Stimulated activated CD4-positive, alpha-beta T cell treated with anti-CD3 and anti-CD28 coated beads, Interleukin-12 subunit alpha, Interleukin-12 subunit beta, amount 100 ng/mL, for 4 hours (primary cell): ENCODE data around the gene CLNK.
A peak's percentile ranks its signal among the peaks of the same experiment; 100 is the strongest.
"Not testable (repeated sequence)": the region's sequence is repeated elsewhere in the genome, so short reads cannot be mapped to it uniquely, and the experiment has no call there.

Experiments used
- DNase-seq: peaks from one replicate; pipeline ENCODE4 v3.0.0-alpha.2; 2020

Gene CLNK

GRCh38 chr4:10574553-10574952 lies 110.0 kb downstream of the CLNK start:
- not testable (repeated sequence) for DNase-seq

- DNase-seq: no peak
Measured at GRCh38 chr4:10571909-10572308, 112.7 kb downstream of the CLNK start.

- DNase-seq: no peak
Measured at GRCh38 chr4:10569491-10569890, 115.1 kb downstream of the CLNK start.

DNA sequence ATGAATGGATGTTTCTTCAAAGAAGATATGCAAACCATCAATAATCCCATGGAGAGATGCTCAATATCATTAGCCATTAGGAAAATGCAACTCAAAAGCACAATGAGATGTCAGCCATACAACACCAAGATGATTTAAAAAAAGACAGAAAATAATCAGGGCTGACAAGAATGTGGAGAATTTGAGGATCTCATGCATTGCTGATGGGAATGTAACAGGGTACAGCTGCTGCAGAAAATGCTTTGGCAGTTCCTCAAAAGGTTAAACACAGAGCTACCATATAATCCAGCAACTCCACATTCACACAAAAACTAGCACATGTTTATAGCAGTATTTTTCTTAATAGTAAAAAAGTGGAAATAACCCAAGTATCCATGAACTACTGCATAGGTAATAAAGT lies 116.8 kb downstream of the CLNK start:
- no peak for DNase-seq

- DNase-seq: no peak
Measured at GRCh38 chr4:10565166-10565780, 119.3 kb downstream of the CLNK start.

- peak; percentile 30 for DNase-seq
Measured at GRCh38 chr4:10554694-10555093, 129.9 kb downstream of the CLNK start.

DNA sequence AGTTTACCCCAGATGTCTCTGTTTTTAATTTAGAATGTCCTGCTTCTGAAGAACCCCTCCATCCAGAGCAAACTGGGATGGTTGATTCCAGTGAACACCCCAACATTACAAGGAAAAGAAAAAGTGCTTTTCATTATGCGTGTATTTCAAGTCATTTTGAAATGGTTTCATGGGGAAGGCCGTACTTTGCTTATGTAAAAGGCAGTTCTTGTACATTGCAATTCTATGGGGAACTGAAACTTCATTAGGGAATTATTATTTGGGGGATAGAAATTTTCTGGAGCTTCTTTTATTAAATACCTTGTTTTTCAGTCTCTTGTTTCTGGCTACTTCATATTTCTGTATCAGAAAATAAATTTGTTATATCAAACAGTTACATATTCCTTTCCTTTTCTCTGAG lies 130.4 kb downstream of the CLNK start:
- no peak for DNase-seq

- no peak for DNase-seq
Measured at GRCh38 chr4:10552591-10553280, 131.8 kb downstream of the CLNK start.

DNA sequence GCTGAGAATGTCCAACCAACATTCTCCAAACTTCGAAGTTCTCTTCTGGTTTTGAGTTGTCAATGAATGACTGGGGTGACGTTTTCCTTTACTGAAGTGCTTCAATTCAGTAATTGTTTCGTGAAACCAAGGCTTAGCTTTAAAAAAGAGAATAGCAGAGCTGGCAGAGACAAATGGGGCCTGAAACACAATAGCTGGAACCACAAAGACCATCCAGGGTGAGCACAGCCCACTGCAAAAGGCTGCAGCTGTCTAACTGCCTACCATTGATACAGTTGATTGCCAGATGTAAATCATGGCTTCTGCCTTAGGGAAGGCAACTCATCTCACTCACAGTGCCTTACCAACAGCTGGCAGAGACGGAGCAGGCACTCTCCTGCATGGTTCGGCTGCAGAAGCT lies 148.7 kb downstream of the CLNK start:
- no peak for DNase-seq

- DNase-seq: no peak
Measured at GRCh38 chr4:10534820-10535219, 149.7 kb downstream of the CLNK start.

- DNase-seq: no peak
Measured at GRCh38 chr4:10532155-10532554, 152.4 kb downstream of the CLNK start.

DNA sequence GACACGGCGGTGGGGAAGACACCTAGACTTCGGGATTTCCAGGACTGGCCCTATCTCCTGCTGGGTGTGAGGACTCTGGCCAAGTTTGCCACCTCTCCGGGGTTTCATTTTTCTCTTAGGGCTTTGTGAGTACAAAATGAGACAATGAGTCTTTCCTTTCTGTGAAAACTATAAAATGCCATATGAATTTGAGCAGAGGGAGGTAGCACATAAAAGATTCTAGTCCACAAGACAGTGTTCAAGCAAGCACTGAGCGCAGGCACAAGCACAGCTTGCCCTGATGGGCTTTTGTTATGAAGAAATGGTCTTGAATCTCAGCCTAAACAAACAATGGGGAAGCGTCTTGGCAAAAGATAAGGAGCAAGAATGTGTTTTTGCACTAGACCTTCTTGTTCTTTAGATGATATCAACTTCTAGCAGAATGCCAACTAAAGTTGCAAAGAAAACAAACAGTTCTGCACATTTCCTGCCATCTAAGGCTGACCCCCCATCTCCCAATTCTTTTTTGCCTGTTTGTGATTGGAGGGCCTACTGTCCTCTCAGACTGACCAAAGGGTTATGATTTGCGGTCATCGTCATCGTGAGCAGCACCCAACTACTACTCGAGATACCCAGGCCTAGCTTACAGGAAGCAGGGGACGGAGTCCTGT lies 154.3 kb downstream of the CLNK start:
- no peak for DNase-seq

DNA sequence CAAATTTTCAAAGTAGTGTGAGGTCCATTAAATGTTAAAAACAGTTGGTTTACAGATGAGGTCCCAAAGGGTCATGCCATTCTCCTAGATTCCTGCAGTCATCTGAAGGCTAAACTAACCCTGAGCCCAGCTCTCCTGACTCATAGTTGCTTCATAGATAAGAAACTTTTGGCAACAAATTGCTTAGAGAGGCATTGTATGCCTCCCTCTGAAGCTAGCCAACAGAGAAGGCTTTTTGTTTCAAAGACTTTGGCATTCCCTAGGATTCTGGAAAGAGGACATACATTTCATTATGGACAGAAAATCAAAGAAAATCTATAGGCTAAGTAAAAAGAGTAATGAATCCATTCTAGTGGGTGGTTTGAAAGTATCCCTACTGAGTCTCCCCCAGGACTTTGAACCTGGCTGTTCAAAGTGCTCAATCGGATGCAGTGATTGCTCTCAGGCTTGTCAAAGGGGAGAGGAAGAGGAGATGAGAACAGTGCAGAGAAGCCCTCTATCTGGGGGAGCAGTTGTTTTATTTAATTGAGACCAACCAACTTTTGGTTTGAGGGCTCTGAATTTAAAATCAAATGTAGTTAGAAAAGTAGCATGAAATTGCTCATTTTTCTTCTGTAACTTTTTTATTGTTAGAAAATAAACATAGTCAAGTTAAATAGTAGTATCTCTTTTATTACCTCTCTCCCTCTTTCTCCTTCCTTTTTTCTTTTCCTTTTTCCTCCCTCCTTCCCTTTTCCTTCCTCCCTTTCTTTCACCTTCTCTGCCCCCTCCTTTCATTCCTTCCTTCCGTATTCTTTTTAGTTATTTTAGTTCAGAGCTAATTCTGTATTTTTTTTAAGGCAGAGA lies 155.1 kb downstream of the CLNK start:
- no peak for DNase-seq

DNA sequence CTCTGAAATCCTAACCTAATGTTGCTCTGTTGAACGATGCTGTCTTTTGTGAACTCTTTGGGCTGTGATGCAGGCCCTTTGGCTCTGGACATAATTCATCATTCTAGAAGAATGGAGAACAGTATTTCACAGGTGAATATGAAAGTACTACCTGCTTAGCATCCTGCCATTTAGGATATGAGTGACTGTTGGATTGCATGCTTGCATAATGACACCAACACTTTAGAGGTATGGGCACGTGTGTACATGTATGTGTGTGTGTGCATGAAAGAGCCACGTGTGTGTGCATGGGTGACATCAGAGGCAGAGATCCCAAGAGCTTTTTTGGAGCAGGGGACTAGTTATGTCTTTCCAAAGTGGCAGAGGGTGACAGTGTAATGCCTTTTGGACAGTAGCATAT lies 157.1 kb downstream of the CLNK start:
- no peak for DNase-seq

- DNase-seq: no peak
Measured at GRCh38 chr4:10526429-10527222, 157.9 kb downstream of the CLNK start.

- no peak for DNase-seq
Measured at GRCh38 chr4:10524196-10524833, 160.3 kb downstream of the CLNK start.

DNA sequence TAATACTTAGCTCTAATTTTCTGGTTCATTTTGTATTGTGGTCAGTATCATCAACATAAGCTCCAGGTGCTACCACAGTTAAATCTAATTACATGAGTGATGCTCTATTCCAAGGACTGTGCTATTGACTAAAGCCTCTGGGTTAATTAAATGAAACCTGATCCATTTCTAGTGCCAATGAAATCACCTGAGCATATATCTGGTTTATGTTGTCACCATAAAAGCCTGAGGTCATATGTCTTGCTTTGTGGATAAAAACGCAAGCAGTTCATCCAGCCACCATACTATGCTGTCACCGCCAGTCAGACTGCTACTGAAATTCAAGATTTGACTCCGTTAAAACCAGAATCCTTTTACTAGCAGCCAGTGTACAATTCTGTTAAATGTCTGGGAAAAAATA lies 163.1 kb downstream of the CLNK start:
- no peak for DNase-seq

DNA sequence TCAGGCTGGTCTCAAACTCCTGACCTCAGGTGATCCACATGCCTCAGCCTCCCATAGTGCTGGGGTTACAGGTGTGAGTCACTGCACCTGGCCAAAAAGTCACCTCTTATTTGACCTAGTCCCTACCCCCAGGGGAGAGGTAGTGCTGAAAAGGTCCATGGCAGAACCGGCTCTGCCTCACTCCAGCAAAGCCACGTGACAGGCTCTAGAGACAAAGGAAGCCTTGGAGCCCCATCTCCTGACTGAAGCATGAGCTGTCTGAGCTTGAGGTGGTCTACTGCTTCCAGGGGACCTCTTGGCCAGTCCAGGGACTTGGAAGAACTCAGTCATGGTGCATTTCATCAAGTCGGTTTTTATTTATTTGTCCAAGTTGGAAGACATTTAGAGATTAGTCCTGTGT lies 174.8 kb downstream of the CLNK start:
- DNase-seq: no peak

GRCh38 chr4:10506077-10506476 lies 178.5 kb downstream of the CLNK start:
- no peak for DNase-seq

- DNase-seq: no peak
Measured at GRCh38 chr4:10504570-10505179, 179.9 kb downstream of the CLNK start.

DNA sequence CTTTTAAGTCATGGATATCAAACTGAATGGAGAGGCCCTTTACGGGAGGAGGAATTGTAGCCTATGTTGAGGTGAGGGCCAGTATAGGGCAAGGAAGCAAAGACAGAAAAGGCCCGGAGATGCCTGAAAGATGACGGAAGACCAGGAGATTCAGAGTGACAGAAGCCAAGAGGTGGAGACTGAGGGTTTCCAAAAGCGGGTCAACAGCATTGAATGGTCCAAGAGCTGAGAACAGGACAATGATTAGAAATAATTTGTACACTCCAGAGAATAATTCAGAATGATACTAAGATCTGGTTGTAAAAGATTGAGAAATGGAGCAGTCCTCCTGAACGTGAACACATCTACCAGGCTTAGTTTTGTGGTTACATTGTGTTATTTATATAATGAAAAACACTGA lies 181.9 kb downstream of the CLNK start:
- DNase-seq: no peak

GRCh38 chr4:10500776-10501175 lies 183.8 kb downstream of the CLNK start:
- DNase-seq: no peak
